Endothelial cell of umbilical vein (primary cell): ENCODE results near the gene KATNB1.

ENCODE experiments used
- CTCF ChIP-seq, 2 donors: IDR thresholded peaks; 1 replicate in 1 of 2; 2 replicates in 1 of 2; pipeline ENCODE4 v1.5.1; 2011; ENCODE audit warnings: low read length in 2 of 2, mild to moderate bottlenecking in 2 of 2, moderate library complexity in 2 of 2, control low read depth in 1 of 2, inconsistent platforms in 1 of 2, low read depth in 1 of 2; ENCODE audit not compliant: insufficient read depth in 1 of 2; ENCODE audit errors: extremely low read depth in 1 of 2
- EZH2 ChIP-seq: IDR thresholded peaks from 2 replicates; pipeline ENCODE4 v1.6.1; 2012; ENCODE audit warnings: borderline replicate concordance, low read depth, mild to moderate bottlenecking, moderate library complexity, low read length, inconsistent platforms; ENCODE audit not compliant: severe bottlenecking
- MAX ChIP-seq: IDR thresholded peaks from 2 replicates; pipeline ENCODE4 v1.6.1; 2011; ENCODE audit not compliant: insufficient read depth, insufficient read length
- POLR2AphosphoS5 ChIP-seq: IDR thresholded peaks from 2 replicates; pipeline ENCODE4 v1.6.1; 2012; ENCODE audit warnings: low read depth, mild to moderate bottlenecking, control low read depth, low read length, moderate library complexity; ENCODE audit not compliant: insufficient read depth

DNA sequence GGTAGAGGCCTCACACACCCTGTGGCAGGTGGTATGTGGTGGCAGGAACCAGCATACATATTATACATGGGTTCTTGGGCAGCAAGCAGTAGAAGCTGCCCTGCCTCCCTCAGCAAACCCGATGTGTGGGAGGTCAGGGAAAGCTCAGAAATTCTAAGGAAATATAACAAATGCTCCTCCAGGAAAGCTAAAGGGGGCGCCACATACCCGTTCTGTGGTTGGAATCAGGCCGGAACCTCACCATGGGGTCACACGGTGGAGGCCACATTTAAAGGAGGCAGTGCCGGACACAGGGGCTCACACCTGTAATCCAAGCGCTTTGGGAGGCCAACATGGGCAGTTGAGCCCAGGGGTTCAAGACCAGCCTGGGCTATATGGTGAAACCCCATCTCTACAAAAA is 12.4 kb upstream of the KATNB1 start:
- TF ChIP-seq CTCF (IDR thresholded peaks at IDR 0.05; ENCODE audit: extremely low read depth in 1 of 2, insufficient read depth in 1 of 2, low read depth in 1 of 2, low read length in 2 of 2), result peak; percentile 15 to 22
- no peak for TF ChIP-seq MAX
- TF ChIP-seq EZH2, result no peak
- TF ChIP-seq POLR2AphosphoS5, result no peak
